ENCODE measurements around the gene URI1. TPM values are rescaled to one million over a fixed set of nuclear protein-coding genes. Genes with fewer than 3 reads are reported as not detected.
"Not testable (repeated sequence)": the region's sequence is repeated elsewhere in the genome, so short reads cannot be mapped to it uniquely, and the experiment has no call there.

URI1 gene
- polyA plus RNA-seq, 3 donors: 123 to 141 (median 131) TPM

DNA sequence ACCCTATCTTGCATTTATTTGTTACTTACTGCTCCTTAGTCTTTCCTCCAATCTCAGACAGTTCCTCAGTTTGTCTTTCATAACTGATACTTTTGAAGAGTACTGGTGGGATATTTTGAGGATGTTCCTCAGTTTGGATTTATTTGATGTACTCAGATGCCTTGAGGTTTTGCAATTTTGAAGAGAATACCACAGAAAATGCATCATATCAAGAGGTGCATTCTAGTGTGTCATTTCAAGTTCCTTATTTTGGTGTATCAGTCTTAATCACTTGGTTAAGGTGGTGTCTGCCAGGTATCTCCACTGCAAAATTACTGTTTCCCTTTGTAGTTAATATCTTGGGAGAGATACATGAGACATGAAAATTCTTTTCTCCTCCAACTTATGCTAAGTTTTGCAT, 75.1 kb downstream of the URI1 start:
- no peak for DNase-seq (ENCODE audit: low read depth in 3 of 3, low spot score in 2 of 3)

DNA sequence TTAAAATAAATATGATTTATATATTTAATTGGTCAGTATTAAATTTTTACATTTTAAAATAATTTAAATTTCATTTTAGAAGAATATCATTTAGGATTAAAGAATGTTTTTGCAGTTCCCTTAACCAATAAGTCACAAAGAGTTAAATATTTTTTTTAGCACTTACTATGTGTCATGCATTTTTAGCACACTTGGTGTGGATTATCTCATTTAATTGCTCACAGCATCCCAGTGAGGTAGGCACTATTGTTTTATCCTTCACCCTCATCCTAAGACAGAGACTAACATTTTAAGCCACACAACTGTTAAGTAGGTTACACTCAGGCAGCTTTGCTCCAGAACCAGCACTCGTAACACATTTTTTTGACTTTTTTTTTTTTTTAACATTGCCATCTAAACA, 78.2 kb downstream of the URI1 start:
- DNase-seq (ENCODE audit: low read depth in 3 of 3, low spot score in 2 of 3): no peak

DNA sequence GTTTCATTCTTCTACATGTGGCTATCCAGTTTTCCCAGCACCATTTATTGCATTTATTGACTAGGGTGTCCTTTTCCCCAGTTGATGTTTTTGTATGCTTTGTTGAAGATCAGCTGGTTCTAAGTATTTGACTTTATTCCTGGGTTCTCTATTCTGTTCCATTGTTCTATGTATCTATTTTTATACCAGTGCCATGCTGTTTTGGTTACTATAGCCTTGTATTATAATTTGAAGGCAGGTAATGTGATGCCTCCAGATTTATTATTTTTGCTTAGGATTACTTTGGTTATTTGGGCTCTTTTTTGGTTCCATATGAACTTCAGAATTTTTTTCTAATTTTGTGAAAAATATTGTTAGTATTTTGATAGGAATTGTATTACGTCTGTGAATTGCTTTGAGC, 80.6 kb downstream of the URI1 start:
- DNase-seq (ENCODE audit: low read depth in 3 of 3, low spot score in 2 of 3): no peak

DNA sequence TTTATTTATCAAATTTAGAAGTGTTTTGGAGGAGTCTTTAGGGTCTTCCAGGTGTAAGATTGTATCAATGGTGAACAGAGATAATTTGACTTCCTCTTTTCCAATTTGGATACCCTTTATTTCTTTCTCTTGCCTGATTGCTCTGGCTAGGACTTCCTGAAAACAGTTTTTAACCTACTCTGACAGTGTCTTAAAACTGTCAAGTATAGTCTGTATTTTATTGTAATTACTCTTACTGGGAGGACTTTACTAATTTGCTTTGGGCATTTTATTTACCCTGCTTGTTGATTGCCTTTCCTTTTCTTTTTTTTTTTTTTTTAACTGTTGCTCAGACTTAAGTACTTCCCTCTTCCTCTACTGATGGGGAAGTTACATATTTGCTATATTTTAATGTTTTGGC, 81.3 kb downstream of the URI1 start:
- DNase-seq (ENCODE audit: low read depth in 3 of 3, low spot score in 2 of 3): no peak

DNA sequence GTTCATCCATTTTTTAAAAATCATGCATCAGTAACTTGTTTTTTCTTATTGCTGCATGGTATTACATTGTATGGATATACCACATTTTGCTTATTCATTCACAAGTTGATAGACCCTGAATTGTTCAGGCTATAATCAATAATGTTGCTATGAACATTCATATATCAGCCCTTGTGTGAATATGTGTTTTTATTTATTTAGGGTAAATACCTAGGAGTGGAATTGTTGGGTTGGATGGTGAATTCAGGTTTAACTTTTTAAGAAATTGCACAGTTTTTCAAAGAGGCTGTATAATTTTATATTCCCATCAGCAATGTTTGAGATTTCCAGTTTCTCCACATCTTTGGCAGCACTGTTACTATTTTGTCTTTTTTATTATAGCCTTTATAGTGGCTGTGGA, 82.1 kb downstream of the URI1 start:
- DNase-seq (ENCODE audit: low read depth in 3 of 3, low spot score in 2 of 3): no peak

DNA sequence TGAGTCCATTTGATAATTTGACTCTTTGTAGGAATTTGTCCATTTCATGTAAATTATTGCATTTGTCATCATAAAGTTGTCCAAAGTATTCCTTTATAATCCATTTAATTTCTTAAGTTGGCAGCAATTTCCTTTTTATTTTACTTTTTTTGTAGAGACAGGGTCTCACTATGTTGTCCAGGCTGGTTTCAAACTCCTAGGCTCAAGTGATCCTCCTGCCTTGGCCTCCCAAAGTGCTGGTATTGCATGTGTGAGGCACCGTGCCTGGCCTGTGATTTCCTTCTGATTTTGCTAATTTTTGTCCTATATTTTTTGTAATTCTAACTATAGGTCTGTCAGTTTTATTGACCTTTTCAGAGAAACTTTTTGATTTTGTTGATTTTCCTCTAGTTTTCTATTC, 84.9 kb downstream of the URI1 start:
- no peak for DNase-seq (ENCODE audit: low read depth in 3 of 3, low spot score in 2 of 3)

DNA sequence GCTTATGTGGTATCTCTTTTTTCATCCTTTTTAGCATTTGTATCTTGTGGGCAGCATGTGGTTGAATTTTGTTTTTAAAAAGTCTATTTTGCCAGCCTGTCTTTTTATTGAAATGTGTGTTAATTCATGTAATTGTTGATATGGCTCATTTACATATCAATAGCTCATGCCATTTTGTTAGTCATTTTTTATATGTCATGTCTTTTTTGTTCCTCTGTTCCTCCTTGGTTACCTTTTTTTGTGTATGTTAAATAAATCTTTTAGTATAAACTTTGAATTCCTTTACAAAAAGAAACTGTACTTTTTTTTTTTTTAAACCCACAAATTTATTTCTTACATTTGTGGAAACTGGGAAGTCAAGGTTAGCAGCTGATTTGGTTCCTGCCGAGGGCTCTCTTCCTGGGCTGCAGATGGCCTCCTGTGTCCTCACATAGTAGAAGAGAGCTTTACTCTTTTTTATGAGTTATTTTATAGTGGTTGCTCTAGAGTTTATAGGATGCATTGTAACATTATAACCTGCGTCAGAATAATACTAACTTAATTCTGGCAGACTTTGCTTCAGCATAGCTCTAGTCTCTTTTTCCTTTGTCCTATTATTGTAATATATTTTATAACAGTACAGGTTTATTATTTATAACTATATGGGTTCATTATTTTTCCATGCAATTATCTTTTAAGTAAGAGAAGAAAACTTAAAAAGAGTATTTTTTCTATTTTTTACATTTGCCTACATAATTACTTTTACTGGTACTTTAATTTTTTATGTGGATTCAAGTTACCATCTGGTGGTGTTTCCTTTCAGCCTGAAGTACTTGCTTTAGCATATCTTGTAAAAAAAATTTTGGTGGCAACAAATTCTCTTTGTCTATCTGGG, 86.3 kb downstream of the URI1 start:
- DNase-seq (ENCODE audit: low read depth in 3 of 3, low spot score in 2 of 3): no peak

DNA sequence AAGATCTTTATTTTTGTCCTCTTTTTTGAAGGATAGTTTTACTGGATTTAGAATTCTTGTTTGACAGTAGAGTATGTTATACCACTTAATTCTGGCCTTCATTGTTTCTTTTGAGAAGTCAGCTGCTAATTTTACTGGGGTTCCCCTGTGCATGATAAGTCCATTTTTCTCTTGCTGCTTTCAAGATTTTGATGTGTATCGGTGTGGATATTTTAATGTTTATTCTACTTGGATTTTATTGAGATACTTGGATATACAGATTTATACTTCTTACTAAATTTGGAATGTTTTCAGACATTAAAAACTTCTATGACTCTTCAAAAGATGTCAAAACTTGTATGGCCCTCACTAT, 86.9 kb downstream of the URI1 start:
- DNase-seq (ENCODE audit: low read depth in 3 of 3, low spot score in 2 of 3): no peak

DNA sequence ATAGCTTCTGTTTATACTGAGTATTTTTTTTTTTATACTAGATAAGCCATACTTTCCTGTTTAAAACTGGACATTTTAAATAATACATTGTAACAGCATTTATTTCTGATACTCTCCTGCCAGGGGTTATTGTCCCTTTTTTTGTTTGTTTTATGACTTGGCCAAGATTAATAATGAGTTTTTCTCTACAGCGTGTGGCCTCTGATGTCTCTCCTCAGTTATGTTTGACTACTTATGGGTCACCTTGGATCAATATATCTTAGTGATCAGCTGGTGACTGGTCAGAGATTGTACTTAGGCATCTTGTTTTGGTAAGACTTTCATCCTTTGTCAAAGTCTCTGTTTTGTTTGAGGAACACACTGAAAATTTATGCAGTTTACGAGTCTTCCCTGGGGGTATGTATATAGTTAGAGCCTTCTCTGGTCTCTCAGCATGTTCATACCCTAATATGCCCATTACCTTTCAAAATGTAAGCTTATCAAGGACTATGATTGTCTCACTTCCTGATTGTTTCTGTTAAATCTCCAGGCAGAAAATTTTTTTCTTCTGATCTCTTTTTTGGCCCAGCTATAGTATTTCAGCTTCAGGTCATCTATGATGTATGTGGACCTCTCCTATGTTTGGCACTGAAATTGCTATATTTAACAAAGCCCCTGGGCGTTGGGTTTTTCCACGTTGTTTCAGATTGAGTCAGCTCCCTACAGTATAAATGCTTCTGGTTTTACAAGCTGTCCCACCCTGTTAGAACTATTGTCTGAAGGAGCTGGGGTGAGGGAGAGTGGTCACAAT, 87.9 kb downstream of the URI1 start:
- no peak for DNase-seq (ENCODE audit: low read depth in 3 of 3, low spot score in 2 of 3)

DNA sequence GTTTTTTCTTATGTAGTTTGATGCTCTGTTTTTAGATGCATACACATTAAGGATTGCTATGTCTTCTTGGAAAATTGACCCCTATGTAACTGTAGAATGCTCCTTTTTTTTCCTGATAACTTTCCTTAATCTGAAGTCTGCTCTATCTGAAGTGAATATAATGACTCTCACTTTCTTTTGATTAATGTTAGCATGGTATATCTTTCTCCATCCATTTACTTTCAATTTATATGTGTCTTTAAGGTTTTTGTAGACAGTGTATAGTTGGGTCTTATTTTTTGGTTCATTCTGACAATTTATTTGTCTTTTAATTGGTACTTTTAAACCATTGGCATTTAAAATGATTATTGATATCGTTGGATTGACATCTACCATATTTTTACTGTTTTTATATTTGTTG, 92.3 kb downstream of the URI1 start:
- no peak for DNase-seq (ENCODE audit: low read depth in 3 of 3, low spot score in 2 of 3)

DNA sequence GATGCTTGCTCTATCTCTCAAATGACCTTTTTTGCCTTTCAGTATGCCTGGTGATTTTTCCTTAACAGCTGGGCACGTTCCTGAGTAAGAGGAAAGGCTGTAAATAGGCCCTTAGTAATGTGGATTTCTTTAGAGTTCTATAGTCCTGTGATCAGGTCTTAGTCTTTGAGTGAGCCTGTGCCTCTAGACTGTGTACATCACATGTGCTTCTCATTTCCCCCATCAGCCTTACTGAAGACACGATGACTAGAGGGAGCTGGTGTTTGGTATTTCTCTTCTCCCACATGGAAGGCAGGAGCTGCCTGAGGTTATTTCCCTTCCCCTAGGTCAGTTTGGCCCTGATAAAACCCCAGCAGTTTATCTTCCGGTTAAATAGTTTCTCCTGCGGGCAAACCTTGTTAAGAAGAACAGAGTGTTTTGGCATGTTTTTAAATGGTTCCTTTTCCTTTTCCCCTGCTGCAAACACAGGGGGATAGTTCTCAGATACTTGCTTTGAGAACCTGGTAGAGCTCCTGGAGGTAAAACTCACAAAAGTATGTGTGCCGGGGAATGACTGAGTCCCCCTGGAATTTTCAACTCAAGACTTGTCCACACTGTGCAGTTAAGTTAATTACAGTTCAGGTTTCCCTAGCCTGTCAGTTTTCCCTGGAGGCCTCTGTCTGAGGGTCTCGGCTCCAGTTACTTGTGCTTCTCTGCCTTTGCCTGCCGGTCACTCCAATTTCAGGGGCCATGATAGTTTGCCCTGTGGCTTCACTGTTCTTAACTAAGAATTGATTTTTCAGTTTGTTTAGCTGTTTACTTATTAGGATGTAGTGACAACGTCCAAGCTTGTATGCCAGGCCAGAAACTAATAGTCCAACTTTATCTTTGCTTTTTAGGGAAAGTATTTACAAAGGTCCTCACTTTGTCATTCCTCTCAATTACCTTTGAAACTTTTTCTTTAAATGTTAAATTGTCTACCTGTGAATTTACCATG, 94.4 kb downstream of the URI1 start:
- DNase-seq (ENCODE audit: low read depth in 3 of 3, low spot score in 2 of 3): no peak

DNA sequence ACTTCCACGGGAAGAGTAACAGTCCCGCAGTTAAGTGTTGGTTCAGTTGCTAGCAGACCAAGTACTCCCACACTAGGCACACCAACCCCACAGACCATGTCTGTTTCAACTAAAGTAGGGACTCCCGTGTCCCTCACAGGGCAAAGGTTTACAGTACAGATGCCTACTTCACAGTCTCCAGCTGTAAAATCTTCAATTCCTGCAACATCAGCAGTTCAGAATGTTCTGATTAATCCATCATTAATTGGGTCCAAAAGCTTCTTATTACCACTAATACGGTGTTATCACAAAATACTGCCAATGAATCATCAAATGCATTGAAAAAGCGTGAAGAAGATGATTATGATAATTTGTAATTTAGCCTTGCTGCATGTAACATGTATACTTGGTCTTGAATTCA, 95.8 kb downstream of the URI1 start:
- DNase-seq (ENCODE audit: low read depth in 3 of 3, low spot score in 2 of 3): no peak

DNA sequence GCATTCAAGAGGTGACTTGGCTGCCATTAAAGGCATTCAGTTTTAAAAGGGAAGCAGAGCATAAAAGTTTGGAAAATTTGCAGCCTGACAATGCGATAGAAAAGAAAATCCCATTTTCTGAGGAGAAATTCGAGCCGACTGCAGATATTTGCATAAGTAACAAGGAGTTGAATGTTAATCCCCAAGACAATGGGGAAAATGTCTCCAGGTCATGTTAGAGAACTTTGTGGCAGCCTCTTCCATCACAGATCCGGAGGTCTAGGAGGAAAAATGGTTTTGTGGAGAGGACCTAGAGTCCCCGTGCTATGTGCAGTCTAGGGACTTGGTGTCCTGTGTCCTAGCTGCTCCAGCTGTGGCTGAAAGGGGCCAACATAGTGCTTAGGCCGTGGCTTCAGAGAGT, 99.9 kb downstream of the URI1 start:
- not testable (repeated sequence) for DNase-seq (ENCODE audit: low read depth in 3 of 3, low spot score in 2 of 3)

DNA sequence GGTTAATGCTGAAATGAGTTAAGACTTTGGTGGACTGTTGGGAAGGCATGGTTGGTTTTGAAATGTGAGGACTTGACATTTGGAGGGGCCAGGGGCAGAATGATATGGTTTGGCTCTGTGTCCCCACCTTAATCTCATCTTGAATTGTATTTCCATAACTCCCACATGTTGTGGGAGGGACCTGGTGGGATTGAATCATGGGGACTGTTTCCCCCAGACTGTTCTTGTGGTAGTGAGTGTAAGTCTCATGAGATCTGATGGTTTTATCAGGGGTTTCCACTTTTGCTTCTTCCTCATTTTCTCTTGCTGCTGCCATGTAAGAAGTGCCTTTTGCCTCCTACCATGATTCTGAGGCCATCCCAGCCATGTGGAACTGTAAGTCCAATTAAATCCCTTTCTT, 101.0 kb downstream of the URI1 start:
- DNase-seq (ENCODE audit: low read depth in 3 of 3, low spot score in 2 of 3): not testable (repeated sequence)

DNA sequence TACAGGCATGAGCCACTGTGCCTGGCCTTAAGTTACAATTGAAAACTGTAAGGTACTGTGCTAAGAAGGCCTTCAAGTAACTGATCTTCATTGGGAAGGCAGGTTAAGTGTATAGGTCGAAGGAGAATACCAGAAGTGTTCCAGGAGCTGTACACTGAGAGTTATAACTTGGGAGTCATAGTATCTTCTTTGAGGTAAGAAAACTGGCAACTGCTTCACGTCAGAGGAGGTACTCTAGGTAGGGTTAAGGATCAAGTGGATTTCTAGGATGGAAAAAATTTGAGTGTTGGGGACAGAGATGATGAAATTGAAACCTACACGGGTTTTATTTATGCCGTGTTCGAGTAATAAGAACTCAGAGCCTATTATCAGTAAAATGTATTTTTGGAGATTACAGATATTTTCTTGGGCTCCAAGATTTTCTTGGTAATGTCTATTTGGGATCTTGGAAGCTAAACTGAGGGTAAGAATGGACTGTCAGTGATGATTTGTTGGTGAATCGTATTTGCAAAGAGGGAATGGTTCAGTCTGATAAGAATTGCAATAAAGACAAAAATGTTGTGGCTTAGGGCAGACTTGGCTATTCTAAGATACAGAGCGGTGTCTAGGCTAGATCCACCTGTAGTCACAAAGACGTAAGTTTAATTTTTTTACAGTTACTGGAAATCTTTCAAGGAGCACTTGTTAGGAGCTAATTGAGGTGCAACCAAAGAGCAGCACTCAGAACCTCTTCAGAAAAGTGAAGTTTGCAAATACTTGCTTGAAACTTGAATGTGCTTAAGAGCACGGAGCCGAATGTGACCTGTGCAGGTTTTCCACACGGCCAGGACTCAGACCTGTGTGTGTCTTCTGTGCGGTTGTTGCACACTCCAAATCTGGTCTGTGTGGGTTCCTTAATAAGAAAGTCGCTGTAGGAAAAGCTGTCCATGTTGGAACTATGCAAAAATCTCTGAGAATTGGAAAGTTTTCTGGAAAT, 102.5 kb downstream of the URI1 start:
- DNase-seq (ENCODE audit: low read depth in 3 of 3, low spot score in 2 of 3): no peak

DNA sequence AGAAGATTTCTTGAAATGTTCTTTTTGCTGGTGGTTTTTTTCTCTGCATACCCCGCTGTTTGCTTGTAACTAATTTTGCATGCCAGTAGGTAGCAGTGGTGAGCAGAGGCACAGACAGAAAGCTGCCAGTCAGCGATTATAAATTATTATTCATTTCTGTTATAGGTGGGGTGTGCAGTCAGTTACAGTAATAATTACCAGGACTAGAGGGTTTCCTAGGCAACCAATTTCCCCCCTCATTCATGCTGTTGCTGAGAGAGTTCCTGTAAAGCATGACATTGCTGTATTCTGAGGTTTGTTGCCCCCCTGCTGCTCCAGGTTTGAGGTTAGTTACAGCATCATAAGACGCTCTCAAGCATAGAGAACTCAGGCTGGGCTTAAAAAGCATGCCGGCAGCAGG, 104.5 kb downstream of the URI1 start:
- peak in 1 of 3 donors; percentile 10 for DNase-seq (ENCODE audit: low read depth in 3 of 3, low spot score in 2 of 3)

DNA sequence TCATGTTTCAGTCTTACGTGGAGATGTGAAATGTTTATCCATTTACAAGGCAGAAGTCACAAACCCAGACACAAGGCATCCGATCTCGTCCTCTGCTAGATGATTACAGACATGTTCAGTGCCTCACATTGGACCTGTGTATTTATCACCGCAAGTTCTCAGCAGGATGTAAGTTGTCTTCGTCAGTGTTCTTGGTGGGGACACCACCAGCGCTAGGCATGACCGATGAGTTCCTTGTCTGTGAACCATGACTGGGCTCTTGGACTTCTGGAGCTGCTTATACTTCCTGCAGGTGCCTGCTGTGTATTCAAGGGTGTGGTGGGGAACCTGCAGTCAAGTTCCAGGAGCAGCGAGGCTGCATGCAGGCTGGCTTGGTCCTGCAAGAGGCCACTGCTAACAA, 105.4 kb downstream of the URI1 start:
- no peak for DNase-seq (ENCODE audit: low read depth in 3 of 3, low spot score in 2 of 3)

DNA sequence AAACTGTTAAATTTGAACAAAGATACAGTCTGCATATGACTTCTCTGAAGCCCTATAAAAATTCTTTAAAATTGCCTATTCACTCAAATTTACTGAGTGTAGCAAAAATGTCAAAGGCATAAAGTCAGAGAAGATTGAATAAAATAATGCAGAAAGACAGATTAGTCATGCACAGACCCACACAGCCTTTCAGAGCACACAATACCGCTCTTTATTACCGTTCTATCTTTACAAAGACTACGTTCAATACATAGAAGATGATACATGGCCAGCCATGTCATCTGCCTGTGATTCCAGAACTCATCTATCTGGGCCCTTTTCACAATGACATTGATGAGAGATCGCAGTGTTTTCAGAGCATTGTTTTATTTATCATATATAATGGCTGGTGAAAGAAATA, 107.2 kb downstream of the URI1 start:
- DNase-seq (ENCODE audit: low read depth in 3 of 3, low spot score in 2 of 3): no peak

DNA sequence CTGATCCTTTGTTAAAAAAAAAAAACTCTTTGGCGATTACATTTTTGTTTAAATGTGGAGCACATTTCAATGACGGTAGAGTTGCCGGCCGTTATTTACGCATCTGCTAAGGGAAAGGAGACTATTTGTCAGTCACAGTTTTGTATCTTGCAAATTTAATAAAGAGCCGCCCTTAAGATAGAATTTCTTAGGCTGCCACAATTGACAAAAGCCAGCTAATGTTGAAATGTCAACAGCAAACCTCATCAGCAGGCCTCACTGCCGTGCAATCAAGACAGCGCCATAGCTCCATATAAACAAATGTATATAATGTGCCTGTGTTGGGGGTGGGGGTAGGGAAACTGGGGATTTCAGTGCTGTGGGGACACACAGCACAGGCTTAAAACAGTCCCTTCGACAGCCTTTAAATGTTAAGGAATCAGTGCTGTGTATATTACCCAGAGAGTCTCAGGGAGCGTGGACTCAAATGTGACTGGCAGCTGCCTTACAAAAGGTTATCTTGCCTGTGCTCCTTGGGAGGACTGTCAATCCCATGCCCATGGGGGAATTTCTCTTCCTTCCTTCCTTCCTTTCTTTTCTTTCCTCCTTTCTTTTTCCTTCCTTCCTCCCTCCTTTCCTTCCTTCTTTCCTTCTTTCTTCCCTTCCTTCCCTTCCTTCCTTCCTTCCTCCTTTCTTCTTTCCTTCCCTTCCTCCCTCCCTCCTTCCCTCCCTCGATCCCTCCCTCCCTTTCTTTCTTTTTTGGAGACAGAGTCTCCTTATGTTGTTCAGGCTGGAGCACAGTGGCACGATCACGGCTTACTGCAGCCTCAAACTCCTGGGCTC, 108.0 kb downstream of the URI1 start:
- no peak for DNase-seq (ENCODE audit: low read depth in 3 of 3, low spot score in 2 of 3)
